KMS-11 (cell line): ENCODE measurements around the gene KLHL29.

Source experiments
- H2AFZ ChIP-seq: fragments of 200-600 bp; sonication (generic); 2 replicates; pipeline ENCODE4 v1.6.1; 2016; ENCODE audit warnings: antibody characterized with exemption, mixed run types, low read depth
- H3K27ac ChIP-seq: fragments of 200-600 bp; sonication (generic); 2 replicates; pipeline ENCODE4 v1.6.1; 2016; ENCODE audit warnings: mild to moderate bottlenecking, mixed run types
- H3K27me3 ChIP-seq: fragments of 200-600 bp; sonication (generic); 2 replicates; pipeline ENCODE4 v1.6.1; 2017; ENCODE audit warnings: mild to moderate bottlenecking, low read depth, mixed run types, moderate library complexity; ENCODE audit not compliant: insufficient read depth
- H3K36me3 ChIP-seq: fragments of 200-600 bp; sonication (generic); 2 replicates; pipeline ENCODE4 v1.6.1; 2017; ENCODE audit warnings: mild to moderate bottlenecking, mixed run types; ENCODE audit not compliant: insufficient read depth
- H3K4me1 ChIP-seq: fragments of 200-600 bp; sonication (generic); 2 replicates; pipeline ENCODE4 v1.6.1; 2016; ENCODE audit warnings: mild to moderate bottlenecking, low read depth, mixed run types; ENCODE audit not compliant: poor library complexity, severe bottlenecking
- H3K4me2 ChIP-seq: fragments of 200-600 bp; sonication (generic); 2 replicates; pipeline ENCODE4 v1.7.0; 2016; ENCODE audit warnings: mild to moderate bottlenecking, mixed run types
- H3K4me3 ChIP-seq: fragments of 200-600 bp; sonication (generic); IDR thresholded peaks from 2 replicates; pipeline ENCODE4 v1.6.1; 2017; ENCODE audit warnings: low read depth, low read length, mixed read lengths; ENCODE audit not compliant: insufficient read depth
- H3K79me2 ChIP-seq: fragments of 200-600 bp; sonication (generic); 2 replicates; pipeline ENCODE4 v1.6.1; 2016; ENCODE audit warnings: low read depth, mixed run types; ENCODE audit not compliant: insufficient read depth
- H3K9ac ChIP-seq: fragments of 200-600 bp; sonication (generic); 2 replicates; pipeline ENCODE4 v1.6.1; 2016; ENCODE audit warnings: mild to moderate bottlenecking, mixed run types
- H4K20me1 ChIP-seq: fragments of 200-600 bp; sonication (generic); 2 replicates; pipeline ENCODE4 v1.6.1; 2016; ENCODE audit warnings: mild to moderate bottlenecking, mixed run types; ENCODE audit not compliant: insufficient read depth
- CTCF ChIP-seq: fragments of 200-600 bp; sonication (generic); conservative IDR thresholded peaks from 2 replicates; pipeline ENCODE4 v1.6.1; 2017; ENCODE audit warnings: low read depth, mild to moderate bottlenecking, antibody characterized with exemption, low read length, moderate library complexity, mixed read lengths

KLHL29 gene

GRCh38 chr2:23563151-23563550 lies 178.2 kb downstream of the KLHL29 start:
- no peaks in the 10 kb centered on the region for H3K4me1 ChIP-seq
- H3K9ac ChIP-seq: no peak overlapping the region
- H3K4me2 ChIP-seq: no peak overlapping the region
- H3K27me3 ChIP-seq: no peaks in the 10 kb centered on the region
- no peaks in the 10 kb centered on the region for H3K79me2 ChIP-seq
- H4K20me1 ChIP-seq: no peaks in the 10 kb centered on the region
- no peak for TF ChIP-seq CTCF
- no peak overlapping the region for H3K27ac ChIP-seq
- H2AFZ ChIP-seq: no peak overlapping the region
- H3K4me3 ChIP-seq: no peak overlapping the region
- no peaks in the 10 kb centered on the region for H3K36me3 ChIP-seq

DNA sequence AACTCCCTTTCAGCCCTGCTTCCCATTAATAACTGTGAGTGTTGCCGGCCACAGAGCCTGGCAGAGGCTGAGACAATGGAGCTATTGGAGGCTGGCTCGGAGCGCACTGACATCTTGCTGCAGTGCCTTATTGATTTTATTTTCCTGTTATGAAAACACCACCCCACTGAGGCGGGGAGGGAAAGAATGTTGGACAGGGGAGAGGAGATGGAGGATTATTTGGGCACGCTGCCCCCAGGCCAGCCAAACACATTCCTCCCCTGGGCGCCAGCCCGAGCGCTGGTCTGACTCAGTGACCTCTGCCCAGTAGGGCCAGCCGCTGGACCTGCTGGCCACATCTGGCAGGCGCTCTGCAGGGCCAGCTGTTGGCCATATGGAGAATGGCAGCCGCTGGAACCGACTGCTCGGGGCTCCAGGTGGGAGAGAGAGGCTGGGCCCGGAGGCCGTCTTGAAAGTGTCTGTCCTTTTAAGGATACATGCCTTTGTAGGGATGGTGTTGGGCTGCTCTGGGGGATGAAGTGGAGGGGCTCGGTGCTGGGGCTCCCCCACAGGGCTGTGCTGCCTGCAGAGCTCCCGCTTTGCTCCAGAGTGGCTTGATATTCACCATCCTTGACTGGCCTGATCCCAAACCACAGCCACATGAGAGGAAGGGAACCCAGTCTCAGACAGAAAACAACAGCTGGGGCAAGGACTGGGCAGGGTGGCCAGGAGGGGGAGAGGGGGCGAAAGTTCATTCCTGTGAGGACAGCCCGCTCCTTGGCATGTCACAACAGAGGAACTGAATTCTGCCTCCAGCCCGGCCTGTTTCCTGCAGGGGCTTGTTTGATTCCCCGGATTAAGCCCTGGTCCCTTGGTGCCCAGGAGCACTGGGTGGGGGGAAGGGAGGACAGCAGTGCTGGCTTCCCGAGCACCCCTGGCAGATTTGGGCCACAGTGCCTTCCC lies 179.0 kb downstream of the KLHL29 start:
- Histone ChIP-seq H3K9ac (no peak overlapping the region), H3K27me3 (no peaks in the 10 kb centered on the region), H4K20me1 (no peaks in the 10 kb centered on the region), H3K4me3 (no peak overlapping the region), H3K4me1 (no peaks in the 10 kb centered on the region), H2AFZ (no peak overlapping the region), H3K27ac (no peak overlapping the region), H3K4me2 (no peak overlapping the region), H3K36me3 (no peaks in the 10 kb centered on the region), H3K79me2 (no peaks in the 10 kb centered on the region)
- TF ChIP-seq CTCF: no peak

DNA sequence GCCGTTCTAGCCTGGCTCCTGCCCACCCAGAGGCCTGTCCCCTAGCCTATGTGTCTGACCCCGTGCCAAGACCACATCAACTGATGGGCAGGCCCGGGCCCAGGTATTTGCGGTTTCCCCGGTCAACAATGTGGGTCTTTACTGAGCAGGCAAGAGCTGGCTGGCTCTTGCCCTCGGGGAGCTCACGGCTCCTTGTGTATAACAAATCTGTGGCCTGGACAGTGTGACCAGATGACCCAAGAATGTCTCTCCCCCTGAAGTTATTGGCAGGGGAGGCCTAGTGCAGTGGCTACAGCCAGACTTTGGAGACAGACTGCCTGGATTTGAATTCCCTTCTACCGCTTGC lies 179.6 kb downstream of the KLHL29 start:
- Histone ChIP-seq H3K4me3 (no peak overlapping the region), H4K20me1 (no peaks in the 10 kb centered on the region), H3K27ac (no peak overlapping the region), H3K79me2 (no peaks in the 10 kb centered on the region), H3K36me3 (no peaks in the 10 kb centered on the region), H3K4me2 (no peak overlapping the region), H3K9ac (no peak overlapping the region), H3K27me3 (no peaks in the 10 kb centered on the region), H3K4me1 (no peaks in the 10 kb centered on the region), H2AFZ (no peak overlapping the region)
- TF ChIP-seq CTCF: no peak

- H3K27ac ChIP-seq: no peak overlapping the region
- TF ChIP-seq CTCF: no peak
- H3K4me3 ChIP-seq: no peak overlapping the region
- no peaks in the 10 kb centered on the region for H3K4me1 ChIP-seq
- no peaks in the 10 kb centered on the region for H3K27me3 ChIP-seq
- H3K36me3 ChIP-seq: no peaks in the 10 kb centered on the region
- H3K79me2 ChIP-seq: no peaks in the 10 kb centered on the region
- H3K9ac ChIP-seq: no peak overlapping the region
- H2AFZ ChIP-seq: no peak overlapping the region
- H3K4me2 ChIP-seq: no peak overlapping the region
- H4K20me1 ChIP-seq: no peaks in the 10 kb centered on the region
Observed at GRCh38 chr2:23565374-23565773, 180.4 kb downstream of the KLHL29 start.
